GM10847 (cell line): ENCODE data around the gene QKI.

Experiments
- POLR2A ChIP-seq: IDR thresholded peaks from 2 replicates; pipeline ENCODE4 v1.6.1; 2011; ENCODE audit not compliant: insufficient read length; ENCODE audit errors: extremely low read depth

QKI gene

DNA sequence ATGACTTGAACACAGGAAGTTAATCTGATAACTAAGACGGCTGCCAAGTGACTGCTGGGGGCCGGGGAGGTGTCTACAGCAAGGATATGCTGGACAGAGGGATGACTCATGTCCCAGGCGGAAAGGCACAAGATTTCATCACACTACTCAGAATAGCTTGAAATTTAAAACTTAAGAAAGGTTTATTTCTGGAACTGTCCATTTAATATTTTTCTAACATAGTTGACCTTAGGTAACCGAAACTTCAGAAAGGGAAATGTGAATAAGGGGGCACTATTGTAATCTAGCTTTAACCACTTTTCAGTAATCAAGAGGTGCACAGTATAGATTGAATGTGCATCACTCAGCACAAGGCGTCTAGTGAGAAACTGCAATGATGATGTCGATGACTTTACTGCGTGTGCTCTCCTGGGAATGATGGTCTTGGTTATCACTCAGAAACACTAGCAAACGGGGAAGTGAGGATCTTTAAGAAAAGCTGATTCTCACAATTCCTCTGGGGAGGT lies 171.5 kb downstream of the QKI start:
- no peak for TF ChIP-seq POLR2A

DNA sequence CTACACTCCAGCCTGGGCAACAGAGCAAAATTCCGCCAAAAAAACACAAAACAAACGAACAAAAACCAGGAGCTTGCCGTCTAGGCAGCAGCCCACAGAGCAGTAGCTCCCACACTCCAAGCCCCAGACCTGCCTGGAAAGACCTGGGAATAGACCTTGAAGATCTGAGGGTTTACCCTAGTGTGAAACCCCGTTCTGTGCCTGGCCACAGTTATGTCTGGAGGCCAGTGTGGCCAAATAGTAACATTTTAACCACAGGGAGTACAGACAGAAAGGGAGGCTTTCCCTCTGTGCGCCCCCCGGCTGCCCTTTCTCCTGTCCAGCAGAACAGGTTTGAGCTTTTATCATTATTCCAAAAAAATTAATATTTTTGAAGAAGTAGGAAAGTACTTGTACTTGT lies 172.4 kb downstream of the QKI start:
- no peak for TF ChIP-seq POLR2A

DNA sequence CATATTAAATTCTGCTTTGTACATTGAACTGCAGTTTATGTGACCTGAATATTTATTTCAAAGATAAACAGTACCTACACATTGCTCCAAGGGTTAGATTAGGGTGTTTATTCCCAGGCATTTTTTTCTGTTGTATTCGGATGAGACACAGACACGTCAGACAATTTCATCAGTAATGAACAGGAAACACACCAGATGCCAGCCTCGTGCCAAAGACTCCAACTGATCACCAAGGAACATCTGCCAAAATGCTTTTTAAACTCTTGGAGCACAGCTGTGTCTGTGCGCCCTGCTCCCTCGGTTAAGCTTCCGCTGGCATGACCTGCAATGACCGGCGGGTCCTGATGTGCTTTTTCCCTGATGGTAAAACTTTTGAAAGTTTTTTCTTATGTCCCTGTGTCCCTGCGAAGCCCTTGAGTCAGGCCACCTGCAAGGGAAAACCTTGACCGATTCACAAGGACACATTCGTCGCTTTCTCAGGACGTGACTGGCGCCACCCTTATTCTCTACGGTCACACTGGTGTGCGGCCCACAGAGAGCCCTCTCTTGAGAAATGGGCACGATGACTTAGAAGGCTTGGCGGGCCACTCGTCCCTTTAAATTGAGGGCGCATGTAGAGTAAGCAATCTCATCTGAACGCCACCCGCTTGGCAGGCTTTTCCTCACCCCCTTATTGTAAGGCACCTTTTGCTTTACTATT lies 173.9 kb downstream of the QKI start:
- TF ChIP-seq POLR2A, result no peak

DNA sequence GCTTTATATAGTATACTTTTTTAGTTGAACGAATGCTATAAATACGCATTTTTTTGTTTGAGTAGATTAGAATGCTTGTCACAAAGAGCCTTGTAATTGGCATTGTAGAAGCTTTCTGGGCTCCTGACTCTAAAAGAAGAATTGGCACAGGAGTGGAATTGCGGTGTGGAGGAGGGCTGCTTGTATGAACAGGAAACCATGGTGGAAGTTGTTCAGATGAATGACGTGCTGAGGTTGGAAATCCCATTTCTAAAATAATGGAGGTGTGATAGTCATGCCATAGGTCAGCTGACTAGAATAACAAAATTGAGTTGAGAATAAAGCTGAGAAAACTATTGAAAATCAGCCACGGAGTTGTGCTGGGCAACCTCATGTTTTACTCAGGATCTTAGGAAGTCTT lies 174.9 kb downstream of the QKI start:
- TF ChIP-seq POLR2A, result no peak

DNA sequence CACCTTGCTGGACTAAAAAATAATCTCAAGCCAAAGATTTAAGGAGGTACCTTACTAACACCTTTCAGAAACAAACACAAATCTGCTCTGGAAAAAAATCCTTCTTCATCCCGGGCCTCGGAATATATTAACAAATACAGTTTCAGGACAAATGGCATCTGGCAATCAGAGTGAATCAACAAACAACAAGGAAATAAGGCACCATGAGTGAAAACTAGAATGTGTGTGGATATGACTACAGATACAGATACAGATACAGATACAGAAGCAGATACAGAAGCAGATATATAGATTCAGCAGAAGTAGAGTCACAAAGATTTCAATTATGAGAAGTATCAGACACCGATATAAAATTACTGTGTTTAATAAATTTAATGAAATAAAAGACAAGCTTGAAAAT lies 178.4 kb downstream of the QKI start:
- TF ChIP-seq POLR2A, result no peak

DNA sequence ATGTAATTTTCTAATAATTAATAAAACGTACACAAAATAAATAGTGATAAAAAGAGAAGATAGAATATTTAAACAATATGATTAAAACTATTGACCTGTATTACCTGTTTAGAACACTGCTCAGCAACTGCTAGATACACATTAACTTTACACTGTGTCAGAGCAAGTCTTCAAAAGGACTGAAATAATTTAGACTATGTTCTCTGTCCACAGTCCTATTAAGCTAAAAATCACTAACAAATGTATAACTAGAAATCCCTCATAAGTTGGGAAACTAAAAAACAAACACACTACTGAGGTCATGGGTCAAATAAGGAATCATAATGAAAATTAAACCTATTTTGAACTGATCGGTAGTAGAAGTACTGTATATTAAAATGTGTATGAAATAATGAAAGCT lies 181.7 kb downstream of the QKI start:
- TF ChIP-seq POLR2A, result no peak

DNA sequence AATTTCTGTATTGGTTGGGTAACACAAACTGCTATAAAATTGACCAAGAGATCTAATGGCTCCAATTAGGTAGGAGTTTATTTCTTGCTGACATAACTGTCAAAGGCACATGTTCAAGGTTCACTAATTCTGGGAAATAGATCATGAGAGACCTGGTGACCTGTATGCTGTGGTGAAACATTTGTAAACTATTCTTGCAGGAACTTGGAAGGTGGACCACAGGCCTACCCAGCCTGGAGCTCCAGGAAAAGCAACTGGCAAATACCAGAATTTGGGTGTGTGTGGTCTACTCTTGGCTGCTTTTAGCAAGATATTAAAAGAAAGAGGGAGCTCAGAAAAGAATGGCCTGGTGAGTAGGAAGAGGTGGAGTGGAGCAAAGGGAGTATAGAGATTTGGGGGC lies 184.6 kb downstream of the QKI start:
- no peak for TF ChIP-seq POLR2A

DNA sequence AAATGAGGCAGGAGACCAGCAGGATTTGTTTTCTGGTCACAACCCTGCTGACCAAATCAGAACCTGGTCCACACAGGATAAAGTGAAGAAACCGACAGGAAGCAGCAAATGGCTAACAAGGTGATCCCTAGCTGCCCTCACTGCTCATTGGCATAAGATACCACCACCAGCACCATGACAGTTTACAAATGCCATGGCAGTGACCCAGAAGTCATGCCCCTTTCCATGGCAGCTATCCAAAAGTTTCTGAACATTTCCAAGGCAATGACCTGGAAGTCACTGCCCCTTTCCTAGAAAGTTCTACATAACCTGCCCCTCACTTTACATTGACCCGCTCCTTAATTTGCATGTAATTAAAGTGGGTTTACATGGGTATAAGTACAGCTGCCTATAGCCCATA lies 185.2 kb downstream of the QKI start:
- no peak for TF ChIP-seq POLR2A

DNA sequence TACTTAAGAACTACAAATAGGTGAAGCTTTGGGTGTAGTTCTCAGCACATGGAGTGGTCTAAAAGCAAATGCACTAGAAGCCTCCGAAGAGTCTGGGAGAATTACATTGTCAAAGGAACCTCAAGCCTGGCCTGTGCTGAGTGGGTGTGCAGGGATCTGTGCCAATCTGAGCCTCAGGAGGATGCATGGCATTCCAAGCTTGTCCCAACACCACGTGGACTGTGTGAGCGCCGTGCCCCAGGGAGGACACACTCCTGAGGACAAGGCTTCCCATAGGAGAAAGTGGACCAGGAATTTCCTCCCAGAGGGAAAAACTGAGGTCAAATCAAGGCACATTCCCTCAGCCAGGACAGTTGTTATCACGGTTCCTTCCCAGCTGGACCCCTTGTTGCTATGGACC lies 185.8 kb downstream of the QKI start:
- TF ChIP-seq POLR2A, result no peak

DNA sequence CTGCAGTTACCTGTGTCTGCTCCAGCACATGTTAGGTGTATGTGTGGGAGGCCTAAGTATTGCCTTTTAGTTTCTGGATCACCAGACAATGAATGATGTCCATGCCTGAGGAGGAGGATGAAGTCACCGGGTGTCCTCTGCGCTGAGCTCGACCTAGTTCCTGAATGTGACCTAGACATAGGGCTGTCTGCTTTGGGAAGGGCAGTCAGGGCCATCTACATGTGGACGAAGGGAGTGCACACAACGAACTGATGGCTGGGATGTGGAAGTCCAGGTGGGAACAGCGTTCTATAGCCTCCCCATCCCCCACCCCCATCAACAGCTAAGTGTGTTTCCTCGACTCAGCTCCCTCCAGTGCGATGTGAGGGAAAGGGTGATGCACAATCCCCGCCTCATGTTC lies 186.3 kb downstream of the QKI start:
- TF ChIP-seq POLR2A, result no peak

DNA sequence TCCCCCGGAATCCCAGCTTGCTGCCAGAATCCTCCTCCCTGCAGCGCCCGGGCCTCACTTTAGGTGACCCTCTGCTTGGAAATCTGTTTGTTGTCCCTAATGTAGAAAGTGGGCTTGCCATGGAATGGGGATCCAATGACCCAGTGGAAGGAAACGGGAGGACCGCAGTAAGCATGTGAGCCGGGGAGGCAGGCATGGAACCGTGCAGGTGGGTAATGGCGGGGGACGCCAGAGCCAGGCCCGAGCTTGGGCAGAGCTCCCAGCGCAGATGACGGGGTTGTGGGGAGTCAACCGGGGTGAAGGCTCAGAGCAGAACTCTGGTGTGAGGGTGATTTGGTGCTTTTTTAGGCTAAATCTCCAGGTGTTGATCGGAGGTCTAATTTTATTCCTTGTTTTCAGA lies 188.3 kb downstream of the QKI start:
- TF ChIP-seq POLR2A, result no peak

DNA sequence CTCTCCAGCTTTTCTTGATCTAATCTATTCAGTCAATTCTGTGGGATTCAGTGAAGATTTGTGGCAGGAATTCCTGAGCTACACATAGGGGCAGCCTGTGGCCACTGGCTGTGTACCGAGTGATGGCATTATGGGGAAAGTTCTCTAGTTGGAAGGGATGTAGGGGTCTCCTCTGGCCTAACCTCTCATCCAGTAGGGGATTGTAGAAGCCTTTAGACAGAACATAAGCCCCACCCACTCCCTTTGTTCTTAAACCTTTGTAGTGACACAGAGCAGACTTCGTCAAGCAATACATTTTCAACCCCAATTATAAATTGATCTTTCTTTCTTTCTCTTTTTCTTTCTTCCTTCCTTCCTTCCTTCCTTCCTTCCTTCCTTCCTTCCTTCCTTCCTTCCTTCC lies 188.9 kb downstream of the QKI start:
- TF ChIP-seq POLR2A, result no peak

DNA sequence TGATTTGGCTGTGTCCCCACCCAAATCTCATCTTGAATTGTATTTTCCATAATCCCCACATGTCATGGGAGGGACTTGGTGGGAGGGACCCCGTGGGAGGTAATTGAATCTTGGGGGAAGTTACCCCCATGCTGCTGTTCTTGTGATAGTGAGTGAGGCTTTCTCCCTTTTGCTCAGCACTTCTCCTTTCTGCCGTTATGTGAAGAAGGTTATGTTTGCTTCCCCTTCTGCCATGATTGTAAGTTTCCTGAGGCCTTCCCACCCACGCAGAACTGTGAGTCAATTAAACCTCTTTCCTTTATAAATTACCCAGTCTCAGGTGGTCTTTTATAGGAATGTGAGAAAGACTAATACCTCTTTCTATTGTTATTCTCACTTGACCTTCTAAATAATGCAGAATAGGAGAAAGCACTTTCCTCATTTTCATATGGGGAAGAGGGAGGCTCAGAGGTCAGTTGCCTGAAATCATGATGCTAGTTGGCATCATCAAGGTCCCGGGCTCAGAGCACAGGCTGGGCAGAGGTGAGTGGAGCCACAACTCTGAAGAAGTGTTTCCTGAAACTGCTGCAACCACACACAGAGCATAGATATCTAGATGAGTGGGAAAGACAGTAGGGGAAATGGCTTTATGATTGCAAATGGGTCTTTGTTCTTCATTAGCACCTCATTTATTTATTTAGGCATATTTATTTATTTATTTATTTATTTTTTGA lies 191.0 kb downstream of the QKI start:
- TF ChIP-seq POLR2A, result no peak

DNA sequence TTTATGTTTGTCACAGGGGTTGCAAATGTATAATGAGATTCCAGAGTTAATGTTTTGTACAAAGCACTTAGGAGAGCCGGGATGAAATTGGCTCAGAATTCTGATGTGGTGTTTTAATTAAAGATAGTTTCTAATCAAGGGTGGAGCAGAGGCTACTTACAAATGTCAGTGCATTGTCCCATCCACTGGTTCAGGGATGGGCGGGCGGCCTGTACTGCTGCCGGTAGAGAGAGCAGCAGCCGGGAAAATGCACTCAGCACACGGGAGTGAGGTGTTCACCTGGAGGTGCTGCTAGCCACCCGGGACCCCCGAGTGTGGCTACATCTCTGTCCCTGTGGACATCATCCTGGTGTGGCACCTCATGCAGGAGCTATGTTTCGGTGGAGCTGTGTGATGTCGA lies 193.3 kb downstream of the QKI start:
- no peak for TF ChIP-seq POLR2A

DNA sequence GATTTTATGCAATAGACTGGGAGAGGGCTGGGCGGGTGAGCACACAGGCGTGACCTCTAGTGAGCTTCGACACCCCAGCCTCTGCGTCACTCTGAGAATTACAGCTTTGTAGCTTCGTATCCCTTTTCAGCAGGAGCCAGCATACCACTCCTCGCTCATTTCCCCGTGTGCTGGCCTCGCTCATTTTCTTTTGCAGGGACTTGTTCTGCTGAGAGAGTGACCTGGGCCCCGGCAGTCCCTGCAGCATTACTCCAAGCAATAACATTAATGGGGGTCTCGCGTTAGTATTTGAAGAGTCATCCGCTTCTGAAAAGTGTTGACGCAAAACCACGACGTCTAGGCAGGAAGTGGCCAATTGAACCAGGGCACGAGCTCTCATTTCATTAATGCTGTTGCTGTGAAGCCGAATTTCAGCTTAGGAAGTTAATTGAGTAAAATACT lies 193.7 kb downstream of the QKI start:
- TF ChIP-seq POLR2A, result no peak

DNA sequence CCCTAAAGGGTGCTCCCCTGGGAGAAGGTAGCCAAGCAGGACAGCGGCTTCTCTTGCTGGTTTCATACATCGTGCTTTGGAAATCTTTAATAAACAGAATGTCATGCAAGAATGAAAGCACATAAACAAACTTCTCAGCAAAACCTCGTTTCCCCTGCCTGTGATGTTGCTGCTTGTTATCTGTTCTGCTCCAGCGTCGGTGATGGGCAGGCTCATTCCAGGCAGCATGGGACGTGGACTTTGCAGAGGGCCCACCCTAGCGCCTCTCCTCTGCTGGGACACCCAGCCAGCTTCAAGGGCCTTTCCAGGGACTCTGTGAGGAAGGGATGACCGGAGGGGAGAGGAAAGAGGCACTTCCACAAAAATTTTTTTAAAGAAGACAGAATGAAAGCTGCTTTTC lies 197.7 kb downstream of the QKI start:
- no peak for TF ChIP-seq POLR2A

DNA sequence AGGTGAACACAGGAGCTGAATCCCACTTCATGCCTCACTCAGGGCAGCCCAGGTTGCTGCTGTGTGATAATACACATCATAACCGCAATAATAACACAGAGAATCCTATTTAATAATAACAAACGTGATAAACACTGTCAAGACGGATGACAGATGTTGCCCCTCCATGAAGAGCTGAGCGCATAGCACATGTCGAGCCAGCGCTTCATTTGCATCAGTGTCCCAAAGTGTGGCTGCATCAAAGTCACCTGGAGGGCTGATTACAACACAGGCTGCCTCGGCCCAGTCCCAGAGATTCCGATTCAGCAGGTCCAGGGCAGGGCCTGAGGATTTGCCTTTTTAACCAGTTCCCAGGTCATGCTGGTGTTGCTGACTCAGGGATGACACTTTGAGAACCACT lies 198.5 kb downstream of the QKI start:
- TF ChIP-seq POLR2A, result no peak

DNA sequence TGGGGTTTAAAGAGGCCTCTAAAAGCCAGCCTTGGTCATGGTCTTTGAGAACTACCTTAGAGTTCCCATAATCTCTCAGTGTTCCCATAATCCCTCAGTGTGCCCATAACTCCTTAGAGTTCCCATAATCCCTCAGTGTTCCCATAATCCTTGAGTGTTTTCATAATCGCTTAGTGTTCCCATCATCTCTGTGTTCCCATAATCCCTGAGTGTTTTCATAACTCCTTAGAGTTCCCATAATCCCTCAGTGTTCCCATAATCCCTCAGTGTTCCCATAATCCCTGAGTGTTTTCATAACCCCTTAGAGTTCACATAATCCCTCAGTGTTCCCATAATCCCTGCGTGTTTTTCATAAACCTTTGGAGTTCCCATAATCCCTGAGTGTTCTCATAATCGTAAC lies 199.2 kb downstream of the QKI start:
- TF ChIP-seq POLR2A, result no peak

DNA sequence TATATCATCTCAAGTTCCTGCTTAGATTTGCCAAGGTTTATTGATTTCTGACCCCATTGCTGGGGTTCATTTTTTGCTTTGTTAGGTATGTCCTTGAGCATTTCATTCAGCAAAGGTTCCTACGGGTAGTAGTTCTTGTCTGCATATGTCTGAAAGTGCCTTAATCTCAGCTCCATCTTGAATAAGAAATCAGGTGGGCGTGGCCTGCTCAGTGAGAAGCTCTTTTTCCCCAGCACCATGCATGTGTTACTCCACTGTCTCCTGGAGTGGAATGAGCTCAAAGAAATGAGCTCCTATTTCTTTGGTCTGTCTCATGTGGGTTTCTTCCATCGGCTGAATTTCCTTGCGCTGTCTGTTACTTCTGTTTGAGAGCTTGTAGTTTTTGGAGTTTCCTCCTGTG lies 201.9 kb downstream of the QKI start:
- TF ChIP-seq POLR2A, result no peak
